T1000 (cell line): ENCODE measurements around the gene CEP57L1.
"Not testable (repeated sequence)": the region's sequence is repeated elsewhere in the genome, so short reads cannot be mapped to it uniquely, and the experiment has no call there.

ENCODE experiments used
- DNase-seq: peaks from one replicate; lab custom pipeline; 2025; ENCODE audit warnings: mixed read lengths; lab: John Stamatoyannopoulos, UW

CEP57L1 gene

DNA sequence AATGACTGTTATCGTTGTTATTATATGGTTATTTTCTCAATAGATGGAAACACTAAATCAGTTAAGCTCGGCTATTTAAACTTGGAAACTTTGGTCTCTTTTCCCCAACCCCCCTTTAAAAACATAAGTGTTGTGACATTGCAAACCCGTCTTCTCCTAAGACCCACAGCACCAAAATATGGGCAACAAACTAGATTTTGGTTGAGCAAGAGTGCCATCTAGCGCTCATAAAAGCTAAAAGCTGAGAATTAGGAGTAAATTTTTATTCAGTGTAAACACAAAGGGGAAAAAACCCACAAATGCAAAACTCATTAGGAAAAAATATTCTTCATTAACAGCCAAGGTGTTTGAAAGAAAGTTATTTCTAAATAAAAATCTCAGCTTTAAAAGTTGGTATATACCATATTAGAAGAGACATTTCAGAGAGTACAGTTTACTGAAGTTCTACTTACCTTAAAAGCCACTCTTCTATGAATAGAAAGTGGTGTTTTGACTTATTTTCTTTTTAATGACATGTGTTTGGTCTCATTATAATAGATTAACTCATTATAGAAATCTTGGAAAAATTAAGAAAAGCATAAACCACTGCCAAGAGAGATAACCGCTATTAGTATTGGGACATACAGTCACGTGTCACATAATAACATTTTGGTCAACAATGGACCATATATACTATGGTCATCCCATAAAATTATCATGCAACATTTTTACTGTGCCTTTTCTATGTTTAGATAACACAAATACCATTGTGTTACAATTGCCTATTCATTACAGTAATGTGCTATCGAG is 21.8 kb upstream of the CEP57L1 start:
- no peak for DNase-seq

GRCh38 chr6:109074133-109074415 is 21.2 kb upstream of the CEP57L1 start:
- no peak for DNase-seq

GRCh38 chr6:109075934-109076333 is 19.4 kb upstream of the CEP57L1 start:
- DNase-seq: no peak

DNA sequence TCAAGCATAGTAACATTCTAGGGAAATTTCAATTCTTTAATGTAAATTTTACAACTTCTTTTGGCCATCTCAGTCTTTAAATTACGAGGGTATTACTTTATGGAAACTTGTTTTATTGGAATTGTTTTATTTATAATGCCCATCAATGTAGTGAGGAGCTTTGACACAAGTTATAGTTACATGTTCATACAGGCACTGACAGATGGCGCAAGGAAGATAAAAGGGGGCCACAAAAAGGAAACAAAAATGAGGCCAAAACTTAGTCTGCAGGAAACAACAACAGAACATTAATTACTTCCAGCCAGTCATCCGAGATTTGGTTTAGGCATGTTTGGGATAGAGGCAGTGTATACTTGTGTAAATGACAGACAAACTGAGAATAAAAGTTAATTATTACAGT is 18.9 kb upstream of the CEP57L1 start:
- DNase-seq: no peak

DNA sequence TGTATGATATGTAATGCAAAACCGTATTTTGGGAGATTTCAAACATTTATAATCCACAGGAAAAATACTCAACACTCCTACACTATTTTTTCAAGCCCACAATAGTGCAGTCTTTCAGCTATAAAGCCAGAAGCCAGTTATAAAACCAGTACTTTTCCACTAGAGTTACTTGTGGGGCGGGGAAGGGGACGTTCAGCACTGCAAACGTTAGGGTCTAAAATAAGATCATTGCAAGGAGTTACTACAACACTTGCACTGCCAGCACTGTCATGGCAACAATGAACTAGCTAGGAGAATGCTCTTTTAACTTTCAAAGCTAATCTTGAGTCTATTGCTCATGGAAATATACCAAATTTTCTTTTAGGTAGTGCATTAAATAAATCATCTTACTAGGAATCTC is 15.3 kb upstream of the CEP57L1 start:
- no peak for DNase-seq

DNA sequence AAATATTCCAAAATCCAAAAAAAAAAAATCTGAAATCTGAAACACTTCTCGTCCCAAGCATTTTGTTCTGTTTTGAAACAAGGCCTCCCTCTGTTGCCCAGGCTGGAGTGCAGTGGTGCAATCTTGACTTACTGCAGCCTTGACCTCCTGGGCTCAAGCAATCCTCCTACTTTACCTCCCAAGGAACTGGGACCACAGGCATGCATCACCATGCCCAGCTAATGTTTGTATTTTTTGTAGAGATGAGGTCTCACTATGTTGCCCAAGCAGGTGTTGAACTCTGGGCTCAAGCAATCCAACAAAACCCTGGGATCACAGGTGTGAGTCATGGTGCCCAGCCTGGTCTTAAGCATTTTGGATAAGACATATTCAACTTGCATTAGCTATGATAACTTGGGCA is 14.3 kb upstream of the CEP57L1 start:
- no peak for DNase-seq

DNA sequence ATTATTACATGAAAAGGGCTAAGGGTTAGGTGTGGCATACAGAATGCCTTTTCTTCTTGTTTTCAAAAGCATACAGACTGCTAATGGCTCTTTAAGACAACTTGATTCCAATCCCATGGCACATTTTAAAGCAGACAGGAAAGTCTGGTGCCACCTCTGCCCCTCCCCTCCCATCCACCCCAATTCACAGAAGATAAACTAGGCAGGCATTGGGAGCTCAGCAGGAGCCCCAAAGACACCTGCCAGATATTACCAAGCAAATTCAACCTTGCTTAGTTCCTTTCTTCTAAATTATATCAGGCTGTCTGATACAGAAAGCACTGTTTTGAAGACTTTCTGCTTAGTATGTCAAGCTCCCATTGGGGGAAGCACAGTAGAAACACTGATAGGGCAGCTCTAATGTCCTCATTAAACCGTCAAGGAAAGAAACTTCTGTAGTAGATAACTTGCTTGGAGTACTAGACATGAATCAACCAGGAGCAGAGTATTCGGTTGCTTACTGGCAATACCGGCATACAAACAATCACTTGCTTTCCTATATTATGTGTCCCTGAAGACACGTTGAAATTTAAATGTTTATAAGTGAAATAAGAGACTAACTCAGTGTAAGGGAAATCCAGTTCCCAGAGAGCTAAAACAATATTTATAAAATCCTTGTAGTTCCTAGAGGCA is 13.7 kb upstream of the CEP57L1 start:
- no peak for DNase-seq

- no peak for DNase-seq
Measured at GRCh38 chr6:109082188-109082577, 13.1 kb upstream of the CEP57L1 start.

DNA sequence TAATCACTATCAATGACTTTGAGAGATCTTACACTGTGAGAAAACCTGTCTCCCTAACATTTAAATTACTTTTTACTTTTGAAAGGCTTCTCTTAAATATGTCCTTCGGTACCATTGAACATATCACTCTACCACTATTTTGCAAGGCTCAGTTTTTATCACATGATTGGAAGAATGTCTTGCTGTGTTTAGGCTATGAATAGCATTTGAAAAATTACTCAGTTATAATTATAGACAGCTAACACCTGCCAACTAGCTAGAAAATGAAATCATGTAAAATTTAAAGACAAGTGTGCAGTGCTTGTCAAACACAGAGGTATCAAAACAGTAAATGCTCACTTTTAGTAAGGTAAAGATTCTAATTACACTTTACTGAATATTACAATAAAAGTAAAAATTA is 11.7 kb upstream of the CEP57L1 start:
- DNase-seq: no peak

DNA sequence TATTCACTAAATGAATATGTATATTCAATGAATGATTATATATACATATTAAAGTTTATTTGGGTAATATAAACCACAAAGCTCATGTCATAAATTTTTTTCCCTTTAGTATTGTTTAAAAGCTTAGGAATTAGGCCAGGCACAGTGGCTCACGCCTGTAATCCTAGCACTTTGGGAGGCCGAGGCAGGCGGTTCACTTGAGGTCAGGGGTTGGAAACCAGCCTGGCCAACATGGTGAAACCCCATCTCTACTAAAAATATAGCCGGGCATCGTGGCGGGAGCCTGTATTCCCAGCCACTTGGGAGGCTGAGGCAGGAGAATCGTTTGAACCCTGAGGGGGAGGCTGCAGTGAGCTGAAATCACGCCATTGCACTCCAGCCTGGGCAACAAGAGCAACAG is 11.2 kb upstream of the CEP57L1 start:
- DNase-seq: not testable (repeated sequence)

DNA sequence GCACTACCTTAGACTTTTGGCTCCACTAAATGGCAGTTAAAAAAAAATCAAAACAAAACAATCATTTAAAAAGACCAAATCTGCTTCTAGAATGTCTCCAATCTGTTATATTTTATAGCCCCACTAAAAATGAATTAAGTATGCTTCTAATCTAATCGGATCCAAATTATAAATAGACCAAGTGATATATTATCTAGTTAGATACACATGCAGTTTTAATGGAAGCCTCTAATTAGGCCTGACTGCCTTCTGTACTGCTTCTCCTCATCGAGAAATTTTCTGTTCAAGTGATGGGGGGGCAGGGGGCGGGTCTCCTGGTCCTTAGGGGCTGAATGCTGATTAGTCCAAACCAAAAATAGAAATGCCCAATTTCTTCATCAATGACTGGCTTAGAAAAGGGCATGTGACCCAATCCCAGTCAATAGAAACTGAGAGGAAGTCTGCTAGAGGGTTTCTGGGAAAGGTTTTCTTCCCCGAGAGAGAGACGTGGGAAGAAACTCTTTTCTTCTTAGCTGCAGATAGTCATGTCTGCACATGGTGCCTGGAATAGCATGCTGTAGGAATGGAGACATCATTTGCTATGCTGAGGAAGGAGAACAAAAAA is 7.5 kb upstream of the CEP57L1 start:
- DNase-seq: no peak

- no peak for DNase-seq
Measured at GRCh38 chr6:109088995-109089394, 6.3 kb upstream of the CEP57L1 start.

DNA sequence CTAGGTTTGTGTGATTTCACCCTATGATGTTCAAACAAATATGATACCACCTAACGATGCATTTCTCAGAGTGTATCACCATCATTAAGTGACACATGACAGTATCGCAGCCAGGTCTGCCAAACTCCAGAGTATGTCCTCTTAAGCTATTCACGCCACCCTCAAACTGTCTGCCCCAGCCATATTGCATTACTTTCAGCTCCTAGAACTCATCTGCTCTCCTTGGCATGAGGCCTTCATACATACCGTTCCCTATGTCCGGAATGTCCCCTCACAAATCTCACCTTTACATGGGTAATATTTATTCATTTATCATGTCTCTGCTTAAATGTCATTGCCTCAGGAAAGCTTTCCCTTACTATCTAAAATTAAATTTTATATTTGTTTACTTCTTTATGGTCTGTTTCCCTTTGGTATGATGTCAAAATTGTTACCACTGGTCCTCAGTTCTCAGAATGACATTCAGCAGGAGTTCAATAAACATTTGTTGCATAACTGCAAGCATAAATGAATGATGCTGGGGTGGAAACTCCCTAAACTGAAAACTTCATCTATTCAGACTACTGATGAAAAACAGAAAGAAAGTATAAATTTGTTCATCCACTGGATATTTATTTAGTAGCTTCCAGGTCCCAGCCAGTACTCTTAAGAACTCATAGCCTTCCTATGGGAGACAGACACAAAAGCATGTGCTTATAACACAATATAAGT is 3.8 kb upstream of the CEP57L1 start:
- DNase-seq: no peak

- no peak for DNase-seq
Measured at GRCh38 chr6:109092074-109092473, 3.2 kb upstream of the CEP57L1 start.

GRCh38 chr6:109093732-109094415 is 1.4 kb upstream of the CEP57L1 start:
- DNase-seq: no peak

- peak; percentile 79 for DNase-seq
Measured at GRCh38 chr6:109094416-109095035, 781 bp upstream of the CEP57L1 start, which contains the start of gene SESN1. TSS of gene SESN1 (minus strand) at chr6:109094846. CDS start at chr6:109094073, 773 bp downstream.

DNA sequence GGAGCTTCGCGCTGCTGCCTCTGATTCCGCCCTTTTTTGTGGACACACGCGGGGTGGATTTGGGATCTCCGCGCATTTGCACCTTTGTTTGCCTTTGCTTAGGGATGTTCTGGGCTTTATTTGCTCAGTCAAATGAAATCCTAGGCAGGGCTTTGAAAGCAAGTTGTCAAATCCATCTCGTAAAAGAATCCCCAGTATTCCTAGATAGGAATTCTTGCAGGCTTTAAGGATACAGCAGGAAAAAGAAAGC is 453 bp downstream of the CEP57L1 start:
- no peak for DNase-seq

- DNase-seq: no peak
Measured at GRCh38 chr6:109096208-109096607, 901 bp downstream of the CEP57L1 start.

DNA sequence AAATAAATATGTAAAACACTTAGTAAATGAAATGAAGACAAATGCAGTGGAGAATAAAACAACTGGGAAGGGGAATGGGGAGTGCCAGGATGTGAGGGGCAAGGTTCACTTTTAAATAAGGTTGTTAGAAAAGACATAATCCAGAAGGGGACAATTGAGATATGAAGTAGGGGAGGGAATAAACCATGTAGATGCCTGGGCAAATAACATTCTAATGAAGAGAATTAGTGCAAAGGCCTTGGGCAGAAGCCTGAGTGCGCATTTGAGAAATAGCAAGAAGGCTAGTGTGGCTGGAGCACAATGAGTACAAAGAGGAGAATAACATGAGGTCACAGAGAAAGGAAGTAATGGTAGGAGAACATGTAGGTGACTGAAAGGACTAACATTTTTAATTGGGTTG is 2.4 kb downstream of the CEP57L1 start:
- no peak for DNase-seq

DNA sequence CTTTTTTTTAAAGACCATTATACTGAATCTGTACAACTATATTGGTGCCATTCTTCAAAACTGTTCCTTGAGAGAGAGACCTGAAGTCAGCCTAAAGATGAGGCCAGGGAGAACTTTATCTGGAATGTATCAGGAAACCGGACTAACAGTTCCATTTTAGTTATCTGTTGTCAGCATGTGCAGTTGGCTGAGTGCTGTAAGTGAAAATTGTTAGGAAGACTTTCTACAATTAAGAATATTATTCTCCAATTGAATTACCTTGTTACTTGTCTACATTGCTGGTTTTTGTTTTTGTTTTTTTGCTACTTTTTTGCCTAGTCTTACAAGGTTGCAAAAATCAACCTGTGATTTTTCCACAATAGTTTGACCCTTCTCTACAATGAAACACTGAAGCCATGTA is 7.5 kb downstream of the CEP57L1 start:
- DNase-seq: no peak

DNA sequence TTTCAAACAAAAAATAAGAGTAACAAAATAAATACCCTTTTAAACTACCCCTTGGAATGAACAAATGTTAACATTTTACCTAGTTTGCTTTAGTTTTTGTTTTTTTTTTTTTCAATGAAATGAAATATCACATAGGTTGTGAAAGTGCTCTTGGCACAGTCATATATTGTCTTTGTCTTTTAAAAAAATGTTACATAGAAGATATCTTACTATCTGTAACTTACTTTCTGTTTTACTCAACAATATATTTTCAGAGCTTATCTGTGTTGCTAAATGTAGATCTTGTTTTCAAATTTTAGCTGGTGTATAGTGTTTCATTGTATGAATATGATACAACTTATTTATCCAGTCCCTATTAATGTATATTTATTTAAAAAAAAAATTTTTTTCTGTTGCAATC is 8.6 kb downstream of the CEP57L1 start:
- no peak for DNase-seq

GRCh38 chr6:109104512-109104911 is 9.2 kb downstream of the CEP57L1 start:
- DNase-seq: no peak
